KBM-7 (cell line): ENCODE measurements around the gene TEX30.

Experiments used
- DNase-seq: peaks from one replicate; pipeline ENCODE4 v3.0.0-alpha.2; 2015
- in situ Hi-C: fragments of 300-500 bp; cut with MboI; formaldehyde crosslinking; loops from 2 replicates; pipeline ENCODE4 v1.14.3; 2020; ENCODE audit warnings: low sequenced_read_pairs, low pct_unique_long_range_greater_than_20kb, mixed read lengths

TEX30 gene

DNA sequence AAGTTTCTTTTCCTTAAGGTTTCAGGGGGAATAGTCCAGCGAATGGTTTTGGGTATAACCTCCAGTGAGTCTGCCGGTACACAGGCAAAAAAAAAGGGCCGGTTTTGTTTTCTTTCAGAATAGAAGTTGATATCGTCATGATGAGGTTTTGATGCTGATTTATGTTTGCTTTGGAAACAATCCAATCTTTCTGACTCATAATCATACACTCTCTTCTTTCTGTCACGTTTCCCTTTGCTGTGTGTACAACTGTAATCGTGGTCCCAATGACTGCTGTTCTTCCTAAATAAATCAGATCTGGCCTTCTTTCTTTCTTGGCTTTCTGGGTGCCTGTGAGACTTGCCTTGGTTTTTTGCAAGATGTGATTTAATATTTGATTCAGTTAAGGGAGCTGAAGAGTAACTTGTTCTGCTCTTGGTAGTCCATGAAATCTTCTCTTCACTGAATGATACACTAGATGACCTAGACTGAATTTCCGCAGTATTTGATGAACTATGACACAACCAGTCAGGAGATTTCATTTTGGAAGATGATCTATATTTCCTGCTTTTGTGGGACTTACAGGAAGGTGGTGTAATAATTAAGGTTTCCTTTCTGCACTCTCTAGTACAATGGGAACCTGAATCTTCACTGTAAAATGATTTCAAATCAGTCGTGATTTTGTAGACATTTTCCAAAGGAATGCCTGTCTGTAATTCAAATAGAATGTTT, 43.9 kb downstream of the TEX30 start:
- DNase-seq, result peak; percentile 12
- in situ Hi-C loops, result no loop called here

- in situ Hi-C loops, result no loop called here
- peak; percentile 56 for DNase-seq
Measured at GRCh38 chr13:102726430-102726829, 47.2 kb downstream of the TEX30 start.

DNA sequence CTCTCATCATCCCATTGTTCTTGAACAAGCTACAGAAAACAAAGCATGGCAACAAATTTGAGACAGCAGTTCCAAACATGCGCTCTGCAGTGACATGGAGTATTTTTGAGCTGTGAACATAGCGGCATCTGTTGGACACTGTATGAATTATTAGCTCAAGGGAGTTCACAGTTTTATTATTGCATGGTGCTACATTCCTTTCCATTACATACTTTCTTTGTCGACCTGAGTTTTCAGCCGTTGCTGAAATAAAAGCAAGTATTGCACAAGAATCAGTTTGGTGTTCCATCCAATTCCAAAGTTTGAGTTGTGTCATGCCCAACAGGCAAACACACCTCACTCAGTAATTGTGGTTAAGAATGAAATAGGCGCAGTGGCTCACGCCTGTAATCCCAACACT, 48.7 kb downstream of the TEX30 start:
- in situ Hi-C loops, result no loop called here
- DNase-seq, result peak; percentile 52

DNA sequence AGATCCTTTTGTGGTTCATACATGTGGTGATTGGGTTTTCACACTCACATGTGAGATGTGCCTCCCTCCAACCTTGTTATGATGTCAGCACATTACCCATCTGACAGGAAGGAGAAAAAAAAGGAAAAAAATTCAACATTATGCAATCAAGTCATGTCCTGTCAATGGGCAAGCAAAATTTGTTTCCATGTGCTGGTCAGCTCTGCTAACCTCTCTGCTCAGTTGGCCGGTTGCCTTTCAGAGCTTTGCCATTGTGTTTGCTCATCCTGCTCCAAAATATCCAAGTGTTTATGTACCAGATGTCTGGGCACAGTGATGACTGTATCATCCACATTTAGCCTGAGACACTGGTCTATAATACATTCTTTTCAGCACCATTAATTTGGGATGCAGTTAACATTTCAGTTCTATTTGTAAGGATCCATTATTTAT, 51.8 kb downstream of the TEX30 start:
- no peak for DNase-seq
- in situ Hi-C loops, result no loop called here

DNA sequence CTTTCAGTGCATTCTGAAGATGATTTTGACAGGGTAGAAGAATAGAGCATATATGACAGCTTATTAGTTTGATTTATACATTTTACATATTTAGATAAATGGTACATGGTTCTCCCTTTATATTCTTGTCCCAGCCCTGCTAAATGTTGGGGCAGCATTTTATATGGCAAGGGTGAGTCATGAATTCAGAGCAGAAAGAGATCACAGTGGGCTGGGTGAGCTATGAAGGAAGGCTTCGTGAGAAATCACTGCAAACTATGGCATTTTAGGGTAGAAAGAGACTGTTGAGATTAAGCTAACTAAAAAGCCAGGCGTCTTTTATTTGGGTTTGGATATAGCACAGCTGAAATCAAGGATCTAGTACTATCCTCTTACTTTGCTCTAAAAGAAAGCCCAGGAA, 54.8 kb downstream of the TEX30 start:
- DNase-seq, result no peak
- in situ Hi-C loops, result no loop called here
